RWPE2 (cell line): ENCODE data around the gene TCERG1L.

Experiments used
- ATAC-seq: fragments of 200-7000 bp; cut with Tn5 transposase; 3 replicates; pipeline ENCODE4 v1.9.1; 2021; ENCODE audit warnings: low read depth
- DNase-seq: peaks from one replicate; pipeline ENCODE4 v3.0.0-alpha.2; 2020; ENCODE audit warnings: low spot score
- H3K27ac ChIP-seq: fragments of 450-650 bp; 2 replicates; pipeline ENCODE4 v1.5.1; 2017; ENCODE audit warnings: mild to moderate bottlenecking; ENCODE audit not compliant: poor library complexity, severe bottlenecking
- H3K27me3 ChIP-seq: fragments of 250-450 bp; sonication (Bioruptor Pico); 2 replicates; pipeline ENCODE4 v1.5.1; 2021; ENCODE audit warnings: mild to moderate bottlenecking, moderate library complexity; ENCODE audit not compliant: insufficient read depth, poor library complexity, severe bottlenecking
- H3K36me3 ChIP-seq: fragments of 250-450 bp; sonication (Bioruptor Pico); 2 replicates; pipeline ENCODE4 v1.5.1; 2020; ENCODE audit warnings: low read depth, mild to moderate bottlenecking, moderate library complexity
- H3K4me1 ChIP-seq: fragments of 250-450 bp; sonication (Bioruptor Pico); 2 replicates; pipeline ENCODE4 v1.5.1; 2021; ENCODE audit warnings: mild to moderate bottlenecking, moderate library complexity; ENCODE audit not compliant: insufficient read depth, poor library complexity, severe bottlenecking
- H3K4me3 ChIP-seq: fragments of 250-450 bp; sonication (Bioruptor Pico); 2 replicates; pipeline ENCODE4 v1.5.1; 2021; ENCODE audit warnings: mild to moderate bottlenecking, moderate library complexity; ENCODE audit not compliant: severe bottlenecking
- H3K9me3 ChIP-seq: fragments of 250-450 bp; sonication (Bioruptor Pico); 2 replicates; pipeline ENCODE4 v1.5.1; 2021; ENCODE audit warnings: mild to moderate bottlenecking, moderate library complexity; ENCODE audit not compliant: severe bottlenecking
- CTCF ChIP-seq: fragments of 450-650 bp; IDR thresholded peaks from one replicate; pipeline ENCODE4 v1.5.1; 2017; ENCODE audit warnings: mild to moderate bottlenecking, moderate library complexity; ENCODE audit not compliant: poor library complexity, severe bottlenecking

Gene TCERG1L

GRCh38 chr10:131130025-131130424 is 181.5 kb downstream of the TCERG1L start:
- Histone ChIP-seq H3K27ac (no peak overlapping the region), H3K36me3 (no peaks in the 10 kb centered on the region), H3K9me3 (no peaks in the 10 kb centered on the region), H3K27me3 (no peaks in the 10 kb centered on the region), H3K4me3 (no peak overlapping the region), H3K4me1 (no peaks in the 10 kb centered on the region)
- ATAC-seq, result no peak
- no peak for DNase-seq
- TF ChIP-seq CTCF, result no peak

DNA sequence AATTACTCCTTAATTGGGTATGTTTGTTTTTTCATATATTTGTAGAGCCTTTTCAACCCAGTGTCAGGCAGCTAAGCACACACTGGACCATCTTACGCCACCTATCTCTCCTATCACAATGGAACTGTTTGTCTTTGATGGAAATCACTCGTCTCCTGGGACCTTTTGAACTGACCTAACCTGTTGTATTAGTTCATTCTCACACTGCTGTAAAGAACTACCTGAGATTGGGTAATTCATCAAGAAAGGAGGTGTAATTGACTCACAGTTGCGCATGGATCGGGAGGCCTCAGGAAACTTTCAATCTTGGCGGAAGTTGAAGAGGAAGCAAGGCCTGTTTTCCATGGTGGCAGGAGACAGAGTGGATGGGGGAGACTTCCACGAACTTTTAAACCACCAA is 182.0 kb downstream of the TCERG1L start:
- ATAC-seq, result no peak
- no peak for DNase-seq
- TF ChIP-seq CTCF, result no peak
- no peak overlapping the region for H3K27ac ChIP-seq
- H3K4me1 ChIP-seq, result no peaks in the 10 kb centered on the region
- H3K27me3 ChIP-seq, result no peaks in the 10 kb centered on the region
- no peaks in the 10 kb centered on the region for H3K36me3 ChIP-seq
- H3K4me3 ChIP-seq, result no peak overlapping the region
- no peaks in the 10 kb centered on the region for H3K9me3 ChIP-seq

DNA sequence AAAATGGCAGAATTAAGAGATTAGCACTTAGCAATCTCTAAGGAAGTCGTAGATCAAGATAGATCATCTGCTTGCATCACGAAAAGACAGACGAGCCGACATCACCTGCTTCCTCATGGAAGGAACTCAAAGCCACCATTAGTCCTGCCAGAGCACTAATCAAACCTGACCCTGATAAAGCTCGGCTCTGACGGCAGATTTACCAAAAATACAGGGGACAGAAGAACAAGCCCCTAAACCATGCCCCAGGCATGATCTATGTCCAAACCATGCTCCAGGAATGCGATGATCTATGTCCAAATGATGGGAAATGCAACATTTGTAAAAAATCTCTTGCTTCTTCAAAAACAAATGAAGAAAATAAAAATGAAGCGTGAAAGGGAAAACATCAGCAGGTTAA is 182.8 kb downstream of the TCERG1L start:
- DNase-seq, result no peak
- Histone ChIP-seq H3K27me3 (no peaks in the 10 kb centered on the region), H3K4me1 (no peaks in the 10 kb centered on the region), H3K9me3 (no peaks in the 10 kb centered on the region), H3K4me3 (no peak overlapping the region), H3K36me3 (no peaks in the 10 kb centered on the region), H3K27ac (no peak overlapping the region)
- ATAC-seq, result no peak
- TF ChIP-seq CTCF, result no peak

- H3K4me1 ChIP-seq, result no peaks in the 10 kb centered on the region
Measured at GRCh38 chr10:131127610-131128009, 183.9 kb downstream of the TCERG1L start.

More at GRCh38 chr10:131127610-131128009, 183.9 kb downstream of the TCERG1L start:
- H3K4me3 ChIP-seq, result no peak overlapping the region
- H3K36me3 ChIP-seq, result no peaks in the 10 kb centered on the region
- no peak for TF ChIP-seq CTCF
- peak overlapping the region; percentile 18 for H3K27ac ChIP-seq
- ATAC-seq (no peak), DNase-seq (peak; percentile 42)
- H3K9me3 ChIP-seq, result no peaks in the 10 kb centered on the region
- H3K27me3 ChIP-seq, result no peaks in the 10 kb centered on the region
